ENCODE measurements around the gene EYA2.

Gene EYA2

GRCh38 chr20:46933150-46933549 is 38.5 kb downstream of the EYA2 start:
- DNase-seq: no peak

GRCh38 chr20:46934746-46935287 is 40.2 kb downstream of the EYA2 start:
- DNase-seq: no peak

DNA sequence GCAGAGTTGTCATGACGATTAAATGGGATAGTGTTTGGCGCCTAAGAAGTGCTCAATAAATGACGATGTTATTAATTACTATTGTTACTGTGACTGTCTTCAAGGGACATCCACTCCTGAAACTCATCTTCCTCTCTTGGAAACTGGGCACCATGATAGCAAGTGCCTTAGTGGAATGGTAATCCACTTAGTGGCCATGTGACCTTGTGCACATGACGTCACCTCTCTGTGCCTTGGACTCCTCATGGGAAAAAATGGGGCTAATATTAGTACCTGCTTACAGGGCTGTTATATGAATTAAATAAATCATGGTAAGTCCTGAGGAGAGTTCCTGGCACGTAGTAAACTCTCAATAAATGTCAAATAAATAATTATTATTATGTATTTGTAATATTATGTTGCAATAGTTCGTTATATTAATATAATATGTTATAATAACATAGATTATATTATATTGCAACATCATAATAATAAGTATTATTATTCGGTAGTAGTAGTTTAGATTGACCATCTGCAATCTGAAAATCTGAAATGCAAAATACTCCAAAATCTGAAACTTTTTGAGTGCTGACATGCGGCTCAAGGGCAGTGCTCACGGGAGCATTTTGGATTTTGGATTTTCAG is 40.9 kb downstream of the EYA2 start:
- no peak for DNase-seq

GRCh38 chr20:46936415-46937156 is 41.9 kb downstream of the EYA2 start:
- DNase-seq: no peak

GRCh38 chr20:46937157-46937523 is 42.5 kb downstream of the EYA2 start:
- DNase-seq: no peak

DNA sequence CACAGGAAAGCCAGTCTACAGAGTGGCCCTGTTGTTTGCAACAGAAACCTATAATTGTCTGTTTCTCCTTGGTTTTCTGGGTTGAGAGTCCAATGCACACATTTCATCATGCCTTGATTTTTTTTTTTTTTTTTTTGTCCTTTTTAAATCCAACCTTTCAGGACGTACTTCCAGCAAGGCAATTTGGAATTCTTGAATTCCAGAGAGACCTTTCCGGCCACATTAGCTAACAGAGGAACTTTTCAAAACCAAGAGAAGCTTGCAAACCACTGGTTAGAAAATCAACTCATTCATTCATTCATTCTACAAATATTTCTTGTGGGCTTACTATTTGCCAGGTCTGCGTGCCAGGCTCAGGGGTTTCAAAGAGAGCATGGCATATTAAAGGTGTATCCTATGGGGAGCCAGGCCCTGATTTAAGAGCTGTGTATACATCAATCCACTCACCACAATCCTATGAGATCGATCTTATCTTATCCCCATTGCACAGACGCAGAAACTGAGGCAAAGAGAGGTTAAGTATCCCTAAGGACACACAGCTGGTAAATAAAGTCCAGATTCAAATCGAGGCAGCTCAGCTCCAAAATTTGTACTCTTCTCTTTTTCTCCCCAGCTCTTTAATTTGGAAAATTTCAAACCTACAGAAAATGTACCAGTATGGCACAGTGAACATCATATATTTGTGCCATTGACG is 43.0 kb downstream of the EYA2 start:
- no peak for DNase-seq

- no peak for DNase-seq
These were observed 43.8 kb downstream of the EYA2 start for GRCh38 chr20:46938434-46938833.

DNA sequence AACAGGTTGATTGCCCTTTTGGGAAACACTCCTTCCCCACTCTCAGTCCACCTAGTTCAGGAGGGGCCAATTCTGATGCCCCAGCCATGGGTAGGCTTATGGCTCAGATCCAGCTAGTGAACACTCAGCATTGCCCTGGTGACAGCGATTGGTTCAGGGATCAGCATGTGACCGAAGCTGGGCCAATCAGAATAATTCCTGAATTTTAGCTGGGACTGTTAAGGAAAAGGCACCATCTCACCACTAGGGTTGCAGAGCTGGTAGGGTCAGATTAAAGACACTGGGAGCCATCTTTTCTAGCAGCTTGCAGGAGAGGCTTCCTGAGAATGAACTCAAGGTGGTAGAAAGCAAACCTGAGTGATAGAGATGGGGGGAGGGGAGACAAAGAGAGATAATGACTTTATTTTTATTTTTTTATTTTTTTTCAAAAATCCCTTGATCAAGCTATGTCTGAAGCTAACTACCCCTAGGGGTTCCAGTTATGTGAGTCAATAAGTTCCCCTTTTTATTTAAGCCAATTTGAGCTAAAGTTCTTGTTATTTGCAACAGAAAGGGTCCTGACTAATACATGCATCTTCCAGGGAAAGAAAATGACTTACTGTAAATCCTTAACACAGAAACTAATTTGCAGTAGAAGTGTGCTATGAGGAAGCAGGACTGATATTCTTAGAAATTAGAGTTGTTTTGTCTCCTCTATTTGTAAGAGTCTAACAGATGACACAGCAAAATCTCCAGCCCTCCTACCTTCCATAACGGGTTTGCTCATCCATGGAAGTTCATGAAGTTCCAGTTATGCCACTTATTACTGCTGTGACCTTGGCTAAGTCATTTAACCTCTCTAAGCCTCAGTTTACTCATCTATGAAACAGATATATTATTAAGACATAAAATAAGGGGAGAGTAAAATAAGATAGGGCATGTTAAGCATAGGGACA is 44.7 kb downstream of the EYA2 start:
- DNase-seq: peak; percentile 75

DNA sequence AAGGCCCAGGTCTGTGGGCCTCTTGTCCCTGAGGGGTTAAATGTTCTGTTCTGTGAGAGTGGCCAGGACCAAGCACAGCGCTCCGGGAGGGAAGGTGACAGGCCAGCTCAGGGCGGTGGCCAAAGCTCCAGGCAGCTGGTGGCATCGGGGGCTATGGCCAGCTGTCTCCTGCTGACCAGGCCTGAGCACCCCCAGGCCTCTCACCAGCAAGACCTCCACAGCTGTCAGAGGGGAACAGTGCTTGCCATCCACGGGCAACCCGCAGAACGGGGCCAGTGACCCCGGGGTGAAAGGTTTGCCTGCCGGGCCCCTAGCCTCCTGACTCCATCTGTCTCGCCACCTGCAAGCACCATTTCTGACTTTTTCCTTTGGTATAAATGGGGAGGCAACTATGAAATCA is 46.0 kb downstream of the EYA2 start:
- no peak for DNase-seq

DNA sequence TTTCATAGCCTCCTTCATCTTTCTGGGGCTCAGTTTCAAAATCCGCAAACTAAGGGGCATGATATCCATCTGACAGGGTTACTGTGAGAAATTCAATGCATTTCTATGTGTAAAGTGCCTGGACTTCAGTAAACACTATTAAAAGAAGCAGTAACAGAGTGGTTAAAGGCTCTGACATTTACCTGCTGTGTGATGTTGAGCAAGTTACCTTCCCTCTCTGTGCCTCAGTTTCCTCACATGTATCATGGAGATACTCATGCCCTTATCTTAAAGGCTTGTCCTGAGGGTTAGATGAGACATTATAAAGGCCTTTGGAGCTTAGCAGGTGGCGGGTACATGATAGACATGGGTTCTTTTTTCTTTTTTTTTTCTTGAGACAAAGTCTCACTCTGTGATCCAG is 46.8 kb downstream of the EYA2 start:
- no peak for DNase-seq

DNA sequence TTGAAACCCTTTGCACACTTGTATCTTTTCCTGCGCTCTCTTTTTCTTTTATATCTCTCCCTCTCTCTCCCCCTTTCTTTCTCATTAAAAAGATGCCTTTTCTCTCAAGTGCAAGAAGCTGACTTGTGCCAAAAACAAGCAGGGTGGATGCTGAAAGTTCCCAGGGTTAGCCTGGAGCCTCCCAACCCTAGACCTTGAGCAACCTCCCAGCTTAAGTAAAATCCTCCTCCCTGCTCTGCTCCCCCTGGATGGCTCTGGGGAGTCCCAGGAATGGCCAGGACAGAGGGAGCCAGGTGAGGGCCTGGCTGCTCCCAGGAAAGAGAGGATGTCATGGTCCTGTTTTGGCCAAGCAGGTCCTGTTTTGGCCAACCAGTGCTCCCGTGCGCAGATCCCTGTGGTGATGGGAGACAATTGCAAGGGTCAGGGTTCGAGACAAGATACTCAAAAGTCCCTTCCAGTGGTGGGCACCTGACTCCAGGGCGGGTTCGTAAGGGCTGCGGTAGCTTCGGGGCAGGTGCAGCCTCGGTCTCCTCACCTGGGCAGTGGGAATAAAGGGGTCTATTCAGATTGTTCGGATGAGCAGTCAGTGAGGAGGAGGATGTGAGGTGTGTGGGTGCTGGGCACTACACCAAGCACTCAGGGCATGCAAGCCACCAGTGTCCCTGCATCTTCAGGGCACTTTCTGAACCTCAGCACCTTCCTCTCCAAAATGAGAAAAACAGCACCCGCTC is 49.4 kb downstream of the EYA2 start:
- no peak for DNase-seq

GRCh38 chr20:46945465-46945864 is 50.8 kb downstream of the EYA2 start:
- no peak for DNase-seq

- no peak for DNase-seq
These were observed 51.6 kb downstream of the EYA2 start for GRCh38 chr20:46946181-46946624.

- DNase-seq: no peak
These were observed 52.2 kb downstream of the EYA2 start for GRCh38 chr20:46946796-46947195.

GRCh38 chr20:46948081-46948480 is 53.4 kb downstream of the EYA2 start:
- DNase-seq: no peak

- DNase-seq: no peak
These were observed 56.8 kb downstream of the EYA2 start for GRCh38 chr20:46951405-46951804.

- no peak for DNase-seq
These were observed 57.3 kb downstream of the EYA2 start for GRCh38 chr20:46951840-46952497.

- no peak for DNase-seq
These were observed 59.0 kb downstream of the EYA2 start for GRCh38 chr20:46953596-46953995.

GRCh38 chr20:46954490-46955038 is 59.9 kb downstream of the EYA2 start:
- no peak for DNase-seq

DNA sequence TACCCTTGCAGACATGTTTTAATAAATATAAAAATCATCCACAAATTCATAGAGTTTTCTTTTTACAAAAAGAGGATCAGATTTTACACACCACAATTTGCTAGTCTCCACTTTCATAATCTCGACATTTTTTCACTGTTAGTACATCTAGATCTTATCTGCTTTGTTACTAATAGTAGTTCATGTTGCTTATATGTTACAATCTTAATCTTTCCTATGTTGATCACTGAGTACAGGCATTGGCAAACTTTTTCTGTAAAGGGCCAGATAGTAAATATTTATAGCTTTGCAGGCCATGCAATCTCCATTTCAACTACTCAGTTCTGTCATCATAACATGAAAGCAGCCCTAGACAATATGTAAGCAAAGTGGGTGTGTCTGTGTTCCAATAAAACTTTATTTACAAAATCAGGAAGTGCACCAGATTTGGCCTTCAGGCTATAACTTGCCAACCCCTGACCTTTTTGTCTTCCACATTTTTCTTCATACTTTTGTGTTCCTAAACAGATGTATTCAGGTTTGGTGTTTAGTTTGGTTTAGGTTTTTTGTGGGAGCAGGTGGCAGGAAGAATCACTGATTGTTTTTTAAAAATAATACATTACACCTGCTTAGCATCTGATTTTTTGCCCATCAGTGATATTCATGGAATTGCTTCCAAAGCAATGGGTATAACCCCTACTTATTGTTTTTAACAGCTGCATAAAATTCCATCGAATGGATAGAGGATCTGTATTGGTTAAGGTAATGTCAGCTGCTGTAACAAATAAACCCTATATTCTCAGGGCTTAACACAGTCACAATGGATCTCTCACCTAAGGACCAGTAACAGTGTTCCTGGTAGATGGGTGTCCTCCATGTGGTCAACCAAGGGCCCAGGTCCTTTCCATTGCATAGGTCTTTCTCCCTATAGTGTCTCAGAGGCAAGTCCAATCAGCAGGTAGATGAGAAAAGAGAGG is 61.2 kb downstream of the EYA2 start:
- no peak for DNase-seq

All from MV-4-11 (cell line).